HFFc6 (cell line): Measurements from ENCODE around the gene PTPRD. TPM values are rescaled to one million over a fixed set of nuclear protein-coding genes. Genes with fewer than 3 reads are reported as not detected.

Experiments used
- DNase-seq: peaks from one replicate; pipeline ENCODE4 v3.0.0-alpha.2; 2018
- H3K27ac Mint-ChIP-seq: 2 replicates; pipeline ENCODE4 v1.8.0; 2020; ENCODE audit warnings: mild to moderate bottlenecking, mixed read lengths
- H3K27me3 Mint-ChIP-seq: 2 replicates; pipeline ENCODE4 v1.8.0; 2021; ENCODE audit warnings: mild to moderate bottlenecking, moderate library complexity, mixed read lengths; ENCODE audit not compliant: insufficient read depth
- H3K36me3 Mint-ChIP-seq: 2 replicates; pipeline ENCODE4 v1.8.0; 2021; ENCODE audit warnings: low read depth, mixed read lengths
- H3K4me1 Mint-ChIP-seq: 2 replicates; pipeline ENCODE4 v1.8.0; 2020; ENCODE audit warnings: low read depth, mixed read lengths
- H3K4me3 Mint-ChIP-seq: 2 replicates; pipeline ENCODE4 v1.8.0; 2020; ENCODE audit warnings: mild to moderate bottlenecking, moderate library complexity, mixed read lengths
- H3K9me3 Mint-ChIP-seq: 2 replicates; pipeline ENCODE4 v1.8.0; 2020; ENCODE audit warnings: mild to moderate bottlenecking, mixed read lengths
- CTCF ChIP-seq: fragments of 200-600 bp; sonication (generic); IDR thresholded peaks from 2 replicates; pipeline ENCODE4 v1.5.0; 2021; ENCODE audit warnings: antibody characterized with exemption, mild to moderate bottlenecking
- total RNA-seq, 6 experiments: library from RNA; stranded (reverse); fragmentation: NEBNext Ultra II Directional; extraction: Animal tissue kit (Norgen Biotek cat#: 25700); gene quantifications; 2 replicates in 1 of 6; 3 replicates in 5 of 6; pipeline ENCODE4 v1.2.3, GENCODE V29; 2021

PTPRD gene
- total RNA-seq, 6 experiments from 2014 or later = not detected

GRCh38 chr9:9522406-9522805 lies 1090.4 kb downstream of the PTPRD start:
- H3K4me3 Mint-ChIP-seq = no peak overlapping the region
- H3K36me3 Mint-ChIP-seq = no peaks in the 10 kb centered on the region
- DNase-seq = no peak
- H3K4me1 Mint-ChIP-seq = no peaks in the 10 kb centered on the region
- H3K27ac Mint-ChIP-seq = no peak overlapping the region
- peaks cover 17% of the 10 kb centered on the region; the same call in 1 of the 2 replicates for H3K9me3 Mint-ChIP-seq
- H3K27me3 Mint-ChIP-seq = no peaks in the 10 kb centered on the region
- TF ChIP-seq CTCF = no peak

- H3K27ac Mint-ChIP-seq = no peak overlapping the region
- H3K27me3 Mint-ChIP-seq = no peaks in the 10 kb centered on the region
- no peaks in the 10 kb centered on the region for H3K36me3 Mint-ChIP-seq
- H3K4me1 Mint-ChIP-seq = no peaks in the 10 kb centered on the region
- H3K4me3 Mint-ChIP-seq = no peak overlapping the region
- no peak for DNase-seq
- H3K9me3 Mint-ChIP-seq = peaks cover 21% of the 10 kb centered on the region; the same call in 1 of the 2 replicates
- no peak for TF ChIP-seq CTCF
Observed at GRCh38 chr9:9521033-9521779, 1091.6 kb downstream of the PTPRD start.

GRCh38 chr9:9504869-9505268 lies 1107.9 kb downstream of the PTPRD start:
- TF ChIP-seq CTCF = no peak
- Mint-ChIP-seq H3K9me3 (peaks cover 33% of the 10 kb centered on the region), H3K4me3 (no peak overlapping the region), H3K27ac (no peak overlapping the region), H3K4me1 (no peaks in the 10 kb centered on the region), H3K27me3 (no peaks in the 10 kb centered on the region), H3K36me3 (no peaks in the 10 kb centered on the region; the same call in 1 of the 2 replicates)
- no peak for DNase-seq

- H3K4me1 Mint-ChIP-seq = no peaks in the 10 kb centered on the region
- peaks cover 48% of the 10 kb centered on the region for H3K9me3 Mint-ChIP-seq
- no peaks in the 10 kb centered on the region for H3K27me3 Mint-ChIP-seq
- H3K36me3 Mint-ChIP-seq = no peaks in the 10 kb centered on the region; the same call in 1 of the 2 replicates
- no peak for DNase-seq
- no peak overlapping the region for H3K27ac Mint-ChIP-seq
- TF ChIP-seq CTCF = no peak
- no peak overlapping the region for H3K4me3 Mint-ChIP-seq
Observed at GRCh38 chr9:9499546-9499945, 1113.3 kb downstream of the PTPRD start.

GRCh38 chr9:9498846-9499245 lies 1114.0 kb downstream of the PTPRD start:
- H3K27ac Mint-ChIP-seq = no peak overlapping the region
- H3K4me1 Mint-ChIP-seq = no peaks in the 10 kb centered on the region
- DNase-seq = no peak
- no peak overlapping the region for H3K4me3 Mint-ChIP-seq
- no peaks in the 10 kb centered on the region; the same call in 1 of the 2 replicates for H3K36me3 Mint-ChIP-seq
- H3K9me3 Mint-ChIP-seq = peaks cover 48% of the 10 kb centered on the region
- no peaks in the 10 kb centered on the region for H3K27me3 Mint-ChIP-seq
- TF ChIP-seq CTCF = no peak
